Activated CD4-positive, alpha-beta T cell treated with anti-CD3 and anti-CD28 coated beads for 4 hours (primary cell): ENCODE measurements around the gene OAT.

Experiments used
- DNase-seq, 2 donors: peaks; one replicate each; pipeline ENCODE4 v3.0.0-alpha.2; 2020

Gene OAT

DNA sequence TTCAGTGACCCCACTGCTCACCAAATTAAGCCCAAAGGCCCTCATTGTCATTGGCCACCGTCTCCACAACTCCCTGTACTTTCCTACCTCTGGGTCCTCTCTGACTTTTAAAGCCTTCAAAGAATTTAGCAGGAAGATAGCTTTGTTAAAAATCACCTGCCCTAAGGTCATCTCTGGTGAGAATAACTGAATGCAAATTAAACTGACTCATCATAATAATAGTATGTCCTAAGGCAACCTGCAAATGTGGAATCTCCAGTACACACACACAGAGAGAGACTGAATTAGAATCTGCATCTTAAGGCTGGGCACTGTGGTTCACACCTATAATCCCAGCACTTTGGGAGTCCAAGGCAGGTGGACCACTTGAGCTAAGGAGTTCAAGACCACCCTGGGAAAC lies 24.1 kb downstream of the OAT start:
- DNase-seq, result no peak

DNA sequence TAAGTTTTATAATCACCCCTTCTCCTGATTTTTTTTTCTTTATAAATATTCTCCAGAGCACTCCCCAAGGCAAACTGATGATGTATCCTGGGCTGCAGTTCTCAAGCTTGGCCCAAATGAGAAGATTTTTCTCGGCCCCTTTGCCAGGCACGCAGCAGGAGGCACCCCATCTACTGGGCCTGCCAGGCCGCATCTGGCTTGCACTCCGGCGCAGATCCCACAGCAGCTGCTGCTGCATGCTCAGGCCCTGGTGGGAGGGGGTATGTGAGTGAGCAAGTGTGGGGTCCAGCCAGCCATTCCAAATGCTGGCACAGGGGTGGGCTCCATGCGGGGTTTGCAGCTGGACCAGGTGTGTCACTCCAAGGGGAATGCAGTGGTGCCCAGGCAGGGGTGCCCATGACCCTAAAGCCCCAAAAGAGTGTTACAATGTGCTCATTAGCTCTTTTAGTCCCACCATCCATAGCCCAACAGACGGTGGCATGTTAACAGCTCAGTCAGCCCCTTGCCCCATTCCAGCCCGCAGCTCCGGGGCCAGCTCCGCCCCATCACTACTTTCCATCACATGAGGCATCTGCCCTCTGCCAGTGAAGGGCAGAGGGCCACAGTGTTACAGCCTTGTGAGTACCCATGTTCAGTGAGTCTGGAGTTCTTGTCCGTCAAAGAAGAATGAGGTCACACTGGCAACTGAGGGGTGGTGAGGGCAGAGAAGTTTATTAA lies 25.9 kb downstream of the OAT start:
- DNase-seq, result no peak

DNA sequence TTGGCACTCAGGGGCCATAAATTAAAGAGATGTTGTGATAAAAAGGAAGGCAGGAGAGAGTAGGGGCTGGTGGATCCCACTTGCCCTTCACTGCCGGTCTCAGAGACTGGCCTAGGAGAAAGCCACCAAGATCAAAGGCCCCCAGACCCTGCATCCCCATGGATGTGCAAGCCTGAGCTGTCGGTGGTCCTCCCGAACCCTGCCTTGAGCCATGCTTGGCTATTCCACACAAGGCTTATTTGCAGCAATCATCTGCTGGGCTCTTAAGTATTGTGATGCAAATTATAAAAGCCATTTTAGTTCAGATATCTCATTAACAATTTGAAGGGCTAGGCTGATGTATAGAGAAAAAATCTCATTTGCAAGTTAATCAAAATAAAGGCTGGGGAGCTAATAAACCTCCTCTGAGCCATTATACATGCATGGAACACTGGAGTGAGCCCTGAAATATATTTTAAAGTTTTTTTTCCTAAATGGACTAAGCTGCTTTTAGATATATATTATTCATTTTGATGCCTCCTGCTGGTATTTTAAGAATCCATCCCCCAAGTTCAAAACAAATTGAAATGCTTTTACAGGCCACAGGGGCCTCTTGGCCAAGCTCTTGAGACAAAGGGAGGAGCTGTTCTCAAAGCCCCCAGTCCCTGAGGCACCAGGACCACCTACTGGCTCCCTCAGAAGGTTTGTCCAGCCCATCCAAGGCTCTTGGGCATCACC lies 28.1 kb downstream of the OAT start:
- no peak for DNase-seq

DNA sequence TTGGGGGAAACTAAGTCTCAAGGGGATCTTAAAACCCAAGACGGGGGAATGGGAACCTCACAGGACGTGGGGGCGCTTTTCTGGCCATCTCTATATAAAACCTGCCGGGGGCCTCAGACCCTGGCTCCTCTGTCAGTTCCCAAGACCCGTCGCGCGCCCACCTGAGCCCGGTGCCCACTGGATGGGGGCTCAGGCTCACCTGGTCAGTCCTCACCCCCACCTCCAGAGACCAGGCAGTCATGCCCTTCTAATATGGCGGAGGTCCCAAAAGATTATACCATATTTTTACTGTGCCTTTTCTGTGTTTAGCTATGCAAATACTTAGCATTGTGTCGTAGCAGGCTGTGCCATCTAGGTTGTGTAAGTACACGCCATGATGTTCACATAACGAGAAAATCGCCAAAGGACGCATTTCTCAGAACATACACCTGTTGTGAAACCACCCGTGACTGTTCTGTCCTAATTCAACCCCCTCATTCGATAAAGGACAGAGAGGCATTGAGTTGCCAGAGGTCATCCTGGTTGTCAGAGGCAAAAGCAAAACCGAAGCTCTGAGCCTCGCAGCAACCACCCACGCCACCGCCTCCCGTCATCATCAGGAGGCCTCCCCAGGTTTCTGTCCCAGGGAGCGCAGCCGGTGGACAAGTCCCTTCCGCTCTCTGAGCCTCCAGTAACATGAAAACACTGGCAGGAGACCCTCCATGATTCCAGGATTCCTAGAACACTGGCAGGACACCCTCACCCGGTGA lies 28.9 kb downstream of the OAT start:
- DNase-seq, result no peak

DNA sequence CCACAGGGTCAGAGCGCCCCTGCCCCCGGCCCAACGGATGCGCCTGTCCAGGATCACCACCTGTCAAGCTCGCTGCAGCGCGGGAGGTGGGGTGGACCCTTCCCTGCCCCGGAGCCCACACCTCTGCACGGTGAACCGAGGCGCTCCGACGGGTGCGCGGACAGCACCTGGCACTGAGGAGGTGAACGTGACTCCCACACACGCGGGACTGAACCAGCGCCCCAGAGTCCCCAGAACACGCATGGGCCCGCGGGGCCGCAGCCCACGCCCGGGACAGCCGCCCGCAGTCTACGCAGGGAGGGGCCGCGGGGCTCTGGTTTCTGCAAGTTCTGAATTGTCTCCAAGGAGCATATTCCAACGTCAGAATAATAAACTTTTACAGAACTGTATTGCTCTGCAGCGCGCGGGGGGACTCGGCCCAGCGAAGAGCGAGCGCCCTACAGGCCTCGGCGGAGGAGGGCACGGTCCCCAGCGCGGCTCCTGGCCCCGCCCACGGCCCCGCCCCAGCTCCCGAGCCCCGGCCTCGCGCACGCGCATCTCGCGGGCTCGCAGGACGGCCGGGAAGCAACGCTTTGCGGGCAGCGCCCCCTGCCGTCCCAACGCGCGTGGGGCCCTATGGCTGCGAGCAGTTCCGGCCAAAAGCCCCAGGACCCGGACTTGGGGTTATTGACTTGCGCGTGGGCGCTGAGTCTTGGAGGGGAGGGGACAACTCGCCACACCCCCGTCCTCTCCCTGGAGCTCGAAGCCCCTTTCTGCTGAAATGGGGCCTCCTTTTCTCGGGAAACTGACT lies 29.7 kb downstream of the OAT start:
- peak; percentile 89 to 91 for DNase-seq

DNA sequence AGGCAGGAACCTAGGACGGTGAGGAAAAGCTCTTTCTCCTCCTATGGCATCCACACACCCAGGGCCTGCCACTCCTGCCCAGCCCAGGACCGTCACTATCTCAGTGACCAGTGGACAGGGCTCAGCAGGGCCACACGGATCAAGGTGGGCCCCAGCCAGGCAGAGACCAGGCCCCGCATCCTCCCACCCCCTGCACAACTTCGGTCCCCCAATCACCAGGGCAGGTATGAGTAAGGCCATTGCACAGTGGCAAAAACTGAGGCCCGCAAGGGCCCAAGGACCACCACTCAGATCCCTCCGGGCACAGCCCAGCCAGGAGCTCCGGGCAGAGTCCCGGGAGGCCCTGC lies 30.3 kb downstream of the OAT start:
- no peak for DNase-seq

DNA sequence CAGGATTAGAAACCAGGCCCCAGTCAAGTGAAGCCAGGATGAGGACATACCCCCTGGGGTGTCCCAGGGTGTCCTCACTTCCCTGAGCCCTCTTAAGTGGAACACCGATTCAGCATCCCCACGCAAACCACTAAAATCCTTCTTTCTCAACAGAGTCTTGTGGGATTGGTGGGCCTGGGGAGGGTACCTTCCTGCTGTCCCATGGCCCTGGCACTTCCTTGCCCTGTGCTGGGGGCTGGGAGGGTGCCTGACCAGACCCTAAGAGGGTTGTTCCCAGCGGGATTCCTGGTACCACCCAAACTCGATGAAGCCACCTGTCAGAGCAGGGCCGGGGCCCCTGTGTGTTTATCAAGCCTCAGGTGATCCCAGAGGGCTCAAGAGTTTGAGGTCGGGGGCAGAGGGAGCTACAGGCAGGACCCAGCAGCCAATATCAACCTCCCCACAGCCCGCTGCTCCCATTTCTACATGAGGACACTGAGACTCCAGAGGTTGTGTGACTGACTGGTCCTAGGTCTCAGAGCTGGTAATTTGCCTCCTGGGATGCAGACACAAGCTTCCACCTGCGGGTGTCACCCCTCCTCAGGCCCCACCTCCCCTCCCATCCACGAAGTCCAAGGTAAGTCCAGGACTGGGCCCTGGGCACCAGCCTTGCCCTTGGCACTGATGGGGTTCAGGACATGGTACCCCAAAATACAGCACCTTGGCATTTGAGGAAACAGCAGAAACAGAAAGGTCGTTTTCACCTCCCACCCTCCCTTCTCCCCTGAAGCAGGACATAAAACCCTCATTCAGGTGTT lies 31.4 kb downstream of the OAT start:
- no peak for DNase-seq

DNA sequence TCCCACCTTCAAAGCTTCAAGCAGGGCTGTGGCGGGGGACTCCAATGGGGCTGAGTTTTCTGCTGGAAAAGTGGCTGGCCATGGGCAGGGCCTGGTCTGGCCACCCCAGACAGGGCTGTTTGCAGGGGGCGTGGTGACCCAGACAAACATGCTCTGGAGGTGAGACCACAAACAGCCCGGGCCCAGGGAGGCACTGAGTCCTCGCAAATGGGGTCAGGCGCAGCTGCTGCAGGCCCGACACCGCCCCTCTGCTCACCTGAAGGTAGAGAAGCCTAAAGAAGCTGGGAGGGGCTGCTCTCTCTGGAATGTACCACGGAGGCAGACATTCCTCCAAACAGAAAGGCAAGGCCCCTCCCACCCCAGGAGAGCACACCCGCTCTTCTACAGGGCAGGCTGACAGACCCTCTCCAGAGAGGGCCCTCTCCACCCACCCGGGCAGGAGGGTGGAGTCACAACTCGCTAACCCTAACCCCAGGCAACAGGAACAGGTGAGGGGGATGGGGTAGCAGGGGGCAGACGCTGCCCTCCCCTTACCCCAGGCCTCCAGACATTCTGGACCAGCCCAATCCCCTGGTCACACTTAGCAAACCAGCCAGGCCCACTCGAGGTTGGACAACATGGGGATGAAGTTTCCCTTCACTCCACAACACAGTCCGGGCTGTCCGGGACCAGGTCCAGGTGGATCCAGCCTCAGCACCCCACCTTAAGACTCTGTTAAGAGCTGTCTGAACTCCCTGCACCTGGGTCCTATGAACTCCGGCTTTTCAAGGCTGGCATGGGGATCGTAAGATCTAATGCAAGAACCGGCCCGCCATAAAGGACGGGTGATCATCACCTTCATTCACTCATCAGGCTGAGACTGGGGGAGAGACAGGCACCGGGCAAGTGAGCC lies 32.3 kb downstream of the OAT start:
- no peak for DNase-seq

DNA sequence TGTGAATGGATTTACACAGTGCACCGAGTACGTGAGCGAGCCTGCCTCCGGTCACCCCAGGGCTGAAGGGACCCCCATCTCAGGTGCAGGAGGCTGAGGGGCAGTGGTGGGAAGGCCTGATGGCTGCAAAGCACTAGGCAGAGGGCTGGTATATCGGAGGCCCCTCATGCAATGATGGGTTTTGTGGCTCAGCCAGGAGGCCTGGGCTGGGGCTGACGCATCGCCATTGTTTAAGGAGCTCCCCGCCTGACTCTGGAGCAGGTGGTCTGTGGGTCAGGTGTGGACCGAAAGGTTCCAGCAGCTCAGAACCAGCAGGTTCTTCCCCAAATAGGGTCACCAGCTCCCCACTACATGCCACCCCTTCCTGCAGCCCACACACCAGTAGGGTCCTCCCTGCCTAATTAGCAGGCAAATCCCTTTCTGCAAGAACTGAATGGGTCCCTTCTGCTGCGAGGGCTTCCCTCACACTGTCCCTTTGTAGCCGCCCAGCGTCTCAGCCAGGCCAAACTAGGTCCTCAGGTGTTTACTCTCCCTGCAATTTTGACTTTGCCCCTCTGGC lies 33.0 kb downstream of the OAT start:
- DNase-seq, result no peak

DNA sequence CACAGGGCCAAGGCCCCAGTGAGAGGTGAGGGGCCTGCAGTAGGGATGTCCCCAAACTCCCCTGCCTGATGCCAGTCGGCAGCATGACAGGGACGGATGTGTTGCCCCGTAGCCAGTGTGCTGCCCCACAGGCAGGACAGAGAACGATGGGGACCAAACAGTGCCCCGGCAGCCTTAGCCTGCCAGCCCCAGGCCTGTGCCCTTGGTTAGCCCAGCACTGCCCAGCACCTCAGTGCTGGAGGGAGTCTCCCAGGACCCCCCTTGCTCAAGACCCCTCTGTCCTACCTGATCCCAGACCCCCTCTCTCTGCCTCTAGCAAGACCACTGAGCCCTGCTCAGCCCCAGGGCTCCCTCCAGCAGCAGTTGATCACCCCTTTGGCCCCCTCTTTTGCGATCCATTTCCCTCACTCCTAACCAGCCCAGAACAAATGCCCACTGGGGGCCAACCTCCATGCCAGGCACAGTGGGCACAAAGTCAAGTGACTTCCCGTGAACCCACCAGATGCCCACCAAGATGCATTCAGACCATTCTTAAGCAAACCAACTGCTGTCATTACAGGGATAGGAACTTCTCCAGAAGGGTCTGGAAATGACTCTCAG lies 34.0 kb downstream of the OAT start:
- no peak for DNase-seq

DNA sequence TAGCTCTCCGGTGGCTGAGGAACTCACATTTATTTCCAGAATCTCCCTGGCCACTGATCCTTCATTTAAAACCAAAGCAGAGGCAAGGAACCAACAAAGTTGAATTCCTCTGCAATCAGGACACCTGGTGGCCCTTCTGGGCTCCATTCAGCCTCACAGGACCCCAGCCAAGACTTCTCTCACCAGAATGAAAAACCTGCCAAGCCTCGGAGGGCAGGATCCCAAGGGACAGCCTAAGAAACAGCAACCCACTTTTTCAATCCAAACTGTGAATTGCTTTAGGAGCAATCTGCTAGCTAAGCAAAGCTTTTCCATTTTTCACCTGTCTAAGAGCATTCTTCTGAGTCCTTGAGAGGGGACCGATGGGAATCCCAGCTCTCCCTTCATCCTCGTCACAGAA lies 34.6 kb downstream of the OAT start:
- no peak for DNase-seq

DNA sequence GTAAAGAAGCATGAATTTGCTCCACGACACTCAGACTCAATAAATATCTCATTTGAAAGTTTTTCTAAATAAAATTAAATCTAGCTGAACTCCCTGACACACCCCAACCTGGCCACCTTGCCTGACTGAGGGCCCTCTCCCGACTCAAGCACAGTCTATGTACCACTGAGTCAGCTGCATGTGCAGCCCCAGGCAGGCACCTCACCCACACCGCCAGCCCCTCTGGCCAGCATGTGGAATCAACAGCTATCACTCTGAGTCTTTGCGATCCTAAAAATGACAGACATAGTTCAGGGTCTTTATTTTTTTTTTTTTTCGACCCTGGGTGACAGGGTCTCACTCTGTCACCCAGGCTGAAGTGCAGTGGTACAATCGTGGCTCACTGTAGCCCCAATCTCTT lies 35.2 kb downstream of the OAT start:
- DNase-seq, result no peak

DNA sequence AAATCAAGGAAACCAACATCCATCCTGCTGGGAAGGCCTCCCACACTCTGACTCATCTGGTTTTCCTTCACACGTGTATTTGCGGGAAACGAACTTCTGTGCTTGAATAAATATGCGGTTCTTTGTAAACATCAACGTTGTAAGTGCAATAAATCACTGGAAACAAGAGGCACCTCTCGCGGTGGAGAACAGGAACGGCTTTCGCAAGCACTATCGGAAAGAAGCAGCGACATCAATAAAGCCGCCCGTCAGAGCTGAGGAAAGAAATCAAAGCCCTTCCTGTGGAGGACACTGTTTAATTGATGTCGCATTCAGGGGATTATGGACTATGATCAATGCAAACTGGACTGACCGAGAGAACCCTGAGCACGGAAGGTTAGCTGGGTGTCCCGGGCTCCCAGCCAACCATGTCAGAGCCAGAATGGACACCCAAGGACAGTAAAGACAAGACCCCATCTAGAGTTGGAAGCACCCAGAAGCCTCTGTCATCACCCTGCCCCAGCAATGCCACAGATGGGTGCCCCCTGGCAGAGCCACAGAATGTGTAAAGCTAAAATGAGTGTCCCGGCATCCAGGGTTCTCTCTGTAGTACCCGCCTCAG lies 37.6 kb downstream of the OAT start:
- DNase-seq, result no peak

DNA sequence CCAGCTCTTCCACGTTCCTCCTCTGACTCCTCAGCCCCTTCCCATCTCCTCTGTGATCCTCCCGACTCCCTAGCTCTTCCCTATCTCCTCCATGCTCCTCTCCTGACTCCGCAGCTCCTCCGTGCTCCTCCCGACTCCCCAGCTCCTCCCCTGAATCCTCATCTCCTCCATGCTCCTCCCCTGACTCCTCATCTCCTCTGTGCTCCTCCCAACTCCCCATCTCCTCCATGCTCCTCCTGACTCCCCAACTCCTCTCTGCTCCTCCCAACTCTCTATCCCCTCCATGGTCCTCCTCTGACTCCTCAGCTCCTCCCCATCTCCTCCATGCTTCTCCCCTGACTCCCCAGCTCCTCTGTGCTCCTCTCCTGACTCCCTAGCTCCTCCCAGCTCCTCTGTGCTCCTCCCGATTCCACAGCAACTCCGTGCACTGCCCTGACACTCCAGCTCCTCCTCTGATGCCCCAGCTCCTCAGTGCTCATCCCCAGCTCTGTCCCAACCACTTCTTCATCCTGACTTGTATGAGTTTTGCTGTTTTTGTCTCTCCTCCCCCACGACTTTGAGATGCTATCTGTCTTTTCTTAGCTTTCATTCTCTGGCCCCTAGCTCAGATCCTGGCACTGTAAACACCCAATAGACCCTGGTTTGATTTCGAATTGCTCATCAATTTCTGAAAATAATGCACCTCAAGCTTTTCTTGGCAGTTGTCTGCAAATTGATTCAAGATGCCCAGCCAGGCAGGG lies 38.3 kb downstream of the OAT start:
- no peak for DNase-seq

DNA sequence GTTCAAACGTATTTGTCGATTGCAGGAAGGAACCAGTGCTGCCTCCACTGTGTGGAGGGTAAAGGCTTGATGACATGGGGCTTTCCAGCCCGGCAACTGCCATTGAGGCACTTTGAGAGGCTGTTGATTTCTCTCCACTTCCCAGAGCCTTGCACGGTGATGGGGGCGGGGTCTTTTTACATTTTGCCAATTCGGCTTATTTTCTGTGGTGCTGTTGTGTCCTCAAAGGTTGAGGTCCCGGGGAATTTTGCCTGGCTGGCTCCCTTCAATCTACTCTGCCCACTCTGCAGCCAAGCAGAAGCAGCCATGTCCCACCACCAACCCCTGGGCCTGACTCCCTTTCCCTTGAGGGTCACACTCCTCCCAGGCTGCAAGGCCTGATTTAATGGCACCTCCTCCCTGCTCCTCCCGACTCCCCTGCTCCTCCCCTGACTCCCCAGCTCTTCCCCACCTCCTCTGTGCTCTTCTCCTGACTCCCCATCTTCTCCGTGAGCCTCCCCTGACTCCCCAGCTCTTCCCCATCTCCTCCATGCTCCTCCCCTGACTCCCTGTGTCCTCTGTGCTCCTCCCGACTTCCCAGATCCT lies 39.0 kb downstream of the OAT start:
- DNase-seq, result no peak

DNA sequence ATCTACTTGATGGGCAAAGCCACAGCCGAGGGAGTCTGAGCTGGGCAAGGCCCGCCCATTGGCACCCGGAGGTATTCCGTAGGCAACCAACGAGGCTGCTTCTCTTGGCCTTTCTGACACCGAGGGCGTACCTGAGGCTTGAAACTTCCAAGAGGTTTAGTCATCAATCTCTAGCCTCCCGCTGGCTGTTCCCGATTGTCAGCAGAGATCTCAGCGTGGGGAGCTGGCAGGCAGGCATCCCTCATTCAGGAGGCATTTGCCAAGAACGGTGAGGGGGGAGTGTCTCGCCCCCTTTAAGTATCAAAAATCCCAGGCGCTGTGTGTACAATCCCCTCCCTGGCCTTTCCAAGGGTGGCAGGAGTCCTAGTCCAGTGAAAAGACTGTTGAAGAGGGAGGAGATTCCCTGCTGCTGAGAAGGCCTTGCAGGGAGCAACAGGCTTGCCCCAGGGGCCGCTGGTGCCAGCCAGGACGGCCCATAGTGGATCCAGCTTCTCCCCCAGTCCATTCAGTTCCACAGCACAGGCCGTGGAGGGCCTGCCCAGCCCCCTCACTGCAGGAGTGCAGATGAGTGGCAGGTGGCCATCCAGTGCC lies 39.7 kb downstream of the OAT start:
- DNase-seq, result no peak

DNA sequence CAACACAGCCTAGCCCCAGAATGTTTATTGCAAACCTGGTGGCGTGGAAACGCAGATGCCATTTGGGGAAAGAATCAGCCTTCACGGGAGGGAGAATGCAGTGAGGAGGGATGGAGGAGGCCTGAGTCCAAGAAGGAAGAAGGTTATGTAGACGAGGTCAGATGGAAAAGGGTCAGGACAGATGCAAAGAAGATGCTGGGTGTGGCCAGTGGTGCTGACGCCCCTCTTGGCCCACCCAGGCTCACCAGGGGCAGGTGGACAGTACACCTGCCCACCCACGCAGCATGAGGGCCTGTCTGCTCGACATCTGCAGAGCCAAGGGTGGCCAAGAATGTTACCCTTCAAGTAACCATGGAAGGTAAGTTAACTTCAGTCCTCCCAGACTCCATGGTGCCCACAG lies 40.5 kb downstream of the OAT start:
- DNase-seq, result no peak

DNA sequence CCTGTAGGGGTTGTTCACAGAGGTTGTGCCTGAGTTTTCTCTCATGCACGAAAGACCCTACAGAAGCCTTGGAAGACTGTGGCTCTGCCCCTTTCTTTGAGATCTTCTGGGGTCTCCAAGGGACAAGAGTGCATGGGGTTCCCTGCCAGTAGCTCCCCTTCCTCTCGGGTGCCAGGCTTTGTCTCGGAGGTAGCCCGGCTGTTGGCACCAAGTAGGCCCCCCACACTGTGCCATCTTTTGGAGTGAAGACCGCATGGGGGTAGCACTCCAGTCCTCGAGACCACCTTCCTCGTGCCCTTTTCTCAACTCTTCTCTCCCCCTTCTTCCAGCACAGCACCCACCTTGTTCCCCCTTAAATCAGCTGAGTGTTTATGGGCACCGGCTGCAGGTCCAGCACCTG lies 41.6 kb downstream of the OAT start:
- no peak for DNase-seq

DNA sequence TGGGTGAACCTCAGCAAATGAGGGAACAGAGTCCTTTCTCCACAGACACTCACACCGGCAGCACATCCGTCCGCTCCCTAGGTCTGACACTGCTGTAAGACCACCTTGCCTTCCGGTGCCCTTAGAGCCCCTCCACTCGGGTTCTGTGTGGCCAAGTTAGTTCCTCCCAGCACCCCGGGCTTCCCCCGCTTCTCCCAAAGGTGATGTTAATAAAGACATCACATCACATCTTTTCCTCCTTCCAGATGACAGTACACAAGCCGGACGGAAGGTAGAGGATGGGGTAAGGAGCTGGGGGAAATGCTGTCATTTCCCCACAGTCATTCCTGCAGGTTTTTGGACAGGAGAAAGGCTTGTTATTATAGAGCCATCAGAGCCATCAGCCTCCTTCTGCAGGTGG lies 42.3 kb downstream of the OAT start:
- no peak for DNase-seq
